ENCODE measurements around the gene PIGU.

- TF ChIP-seq EZH2 (IDR thresholded peaks at IDR 0.05; ENCODE audit: low read depth) (no peak), CTCF (conservative IDR thresholded peaks at IDR 0.05) (no peak)
Observed at GRCh38 chr20:34629904-34630303, 47.0 kb downstream of the PIGU start.
